H7 (cell line): ENCODE results near the gene DDX50. TPM values are rescaled to one million over a fixed set of nuclear protein-coding genes. Genes with fewer than 3 reads are reported as not detected.

Experiments used
- DNase-seq: peaks from one replicate; pipeline ENCODE4 v3.0.0; 2012
- H3K27me3 ChIP-seq: 2 replicates; pipeline ENCODE4 v1.6.0; 2011; ENCODE audit warnings: mild to moderate bottlenecking, low read length; ENCODE audit not compliant: control insufficient read depth, insufficient read depth
- H3K36me3 ChIP-seq: replicated peaks from 2 replicates; pipeline ENCODE4 v1.5.1; 2011; ENCODE audit warnings: low read length; ENCODE audit not compliant: control insufficient read depth, insufficient read depth
- H3K4me3 ChIP-seq: 2 replicates; pipeline ENCODE4 v1.5.1; 2011; ENCODE audit warnings: low read depth, mild to moderate bottlenecking, control low read depth, low read length, moderate library complexity; ENCODE audit not compliant: insufficient read depth
- total RNA-seq: library from RNA; depleted of rRNA; stranded (reverse); fragments of >200 nt; shearing (Covaris generic); gene quantifications from 2 replicates; pipeline ENCODE4 v1.2.3, GENCODE V29; 2014; rRNA removed

DDX50 gene
- total RNA-seq, 1 experiment from 2014 or later: 50.8 TPM

- Histone ChIP-seq H3K4me3 (no peak overlapping the region), H3K36me3 (peaks cover 35% of the 10 kb centered on the region), H3K27me3 (no peaks in the 10 kb centered on the region)
- no peak for DNase-seq
These were observed 81.3 kb downstream of the DDX50 start for GRCh38 chr10:68982389-68982788.

GRCh38 chr10:68987611-68988010 lies 86.5 kb downstream of the DDX50 start:
- Histone ChIP-seq H3K27me3 (no peaks in the 10 kb centered on the region), H3K4me3 (no peak overlapping the region), H3K36me3 (peaks cover 14% of the 10 kb centered on the region)
- DNase-seq: no peak

GRCh38 chr10:68988530-68989316 lies 87.6 kb downstream of the DDX50 start, which contains the start of gene KIFBP:
TSS of gene KIFBP (plus strand) at chr10:68988803. CDS start at chr10:68988833, 30 bp downstream.
- H3K4me3 ChIP-seq: peak within 1 kb of the TSS; percentile 99
- peak; percentile 93 for DNase-seq
- H3K36me3 ChIP-seq: peaks cover 5% of the 10 kb centered on the region
- H3K27me3 ChIP-seq: no peaks in the 10 kb centered on the region

- DNase-seq: no peak
- Histone ChIP-seq H3K36me3 (peaks cover 2% of the 10 kb centered on the region), H3K4me3 (peak overlapping the region; percentile 99), H3K27me3 (no peaks in the 10 kb centered on the region)
These were observed 88.3 kb downstream of the DDX50 start for GRCh38 chr10:68989317-68989990.

GRCh38 chr10:68992636-68993440 lies 91.7 kb downstream of the DDX50 start:
- Histone ChIP-seq H3K4me3 (no peak overlapping the region), H3K36me3 (no peaks in the 10 kb centered on the region), H3K27me3 (no peaks in the 10 kb centered on the region)
- DNase-seq: no peak

Other genes with a start within 250 kb of the DDX50 start
- 53.1 and 67.7 TPM in 2 replicates for gene CCAR1, start 180.1 kb upstream of the DDX50 start, total RNA-seq
- 2.4 TPM in 2 replicates for gene STOX1, start 73.8 kb upstream of the DDX50 start, total RNA-seq
- 121 and 145 TPM in 2 replicates for gene DDX21, start 54.9 kb downstream of the DDX50 start, total RNA-seq
- 38.2 and 41.4 TPM in 2 replicates for gene KIFBP, start 87.5 kb downstream of the DDX50 start, total RNA-seq
- gene SRGN, start 186.8 kb downstream of the DDX50 start, total RNA-seq: not detected in 2 replicates
- gene VPS26A, start 222.9 kb downstream of the DDX50 start, total RNA-seq: 12.4 and 14.9 TPM in 2 replicates